GM04503 (cell line): ENCODE measurements around the gene IFT27.
A peak's percentile ranks its signal among the peaks of the same experiment; 100 is the strongest.

Experiments used
- DNase-seq: peaks from one replicate; pipeline ENCODE4 v3.0.0-alpha.2; 2012; ENCODE audit warnings: low read depth

IFT27 gene

GRCh38 chr22:36775964-36776669 is at the start of gene IFT27:
Gene IFT27, minus strand, starts transcription at chr22:36776119. Its CDS starts 412 bp downstream, at chr22:36775707.
- DNase-seq: peak; percentile 100

DNA sequence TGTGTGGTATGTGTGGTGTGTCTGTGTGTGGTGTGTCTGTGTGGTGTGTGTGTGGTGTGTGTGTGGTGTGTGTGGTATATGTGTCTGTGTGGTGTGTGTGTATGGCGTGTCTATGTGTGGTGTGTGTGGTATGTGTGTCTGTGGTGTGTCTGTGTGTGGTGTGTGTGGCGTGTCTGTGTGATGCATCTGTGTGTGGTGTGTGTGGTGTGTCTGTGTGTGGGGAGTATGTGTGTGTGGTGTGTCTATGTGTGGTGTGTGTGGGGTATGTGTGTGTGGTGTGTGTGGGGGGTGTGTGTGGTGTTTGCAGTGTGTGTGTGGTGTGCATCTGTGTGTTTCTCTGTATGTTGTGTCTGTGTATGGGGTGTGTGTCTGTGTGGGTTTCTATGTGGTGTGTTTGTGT is 48.7 kb upstream of the IFT27 start:
- DNase-seq: no peak

- no peak for DNase-seq
These were observed 47.4 kb upstream of the IFT27 start for GRCh38 chr22:36823186-36823839.

DNA sequence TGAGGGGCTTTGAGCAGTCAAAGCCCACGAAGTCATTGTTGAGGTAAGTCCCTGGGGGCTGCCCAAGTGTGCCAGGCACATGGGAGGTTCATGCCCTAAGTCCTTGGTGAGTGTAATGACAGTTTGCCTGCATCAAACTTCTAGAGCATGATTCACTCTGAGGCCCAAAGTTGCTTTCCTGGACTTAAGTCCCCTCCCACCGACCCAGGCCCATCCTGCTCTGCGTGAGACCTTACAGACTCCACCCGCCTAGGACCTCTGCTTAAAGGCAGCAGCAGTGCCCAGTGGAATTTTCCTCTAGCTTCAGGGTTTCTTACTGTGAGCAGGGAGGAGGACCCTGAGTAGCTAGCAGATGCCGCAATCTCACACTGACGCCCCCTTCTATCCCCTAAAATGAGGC is 46.7 kb upstream of the IFT27 start:
- DNase-seq: no peak

DNA sequence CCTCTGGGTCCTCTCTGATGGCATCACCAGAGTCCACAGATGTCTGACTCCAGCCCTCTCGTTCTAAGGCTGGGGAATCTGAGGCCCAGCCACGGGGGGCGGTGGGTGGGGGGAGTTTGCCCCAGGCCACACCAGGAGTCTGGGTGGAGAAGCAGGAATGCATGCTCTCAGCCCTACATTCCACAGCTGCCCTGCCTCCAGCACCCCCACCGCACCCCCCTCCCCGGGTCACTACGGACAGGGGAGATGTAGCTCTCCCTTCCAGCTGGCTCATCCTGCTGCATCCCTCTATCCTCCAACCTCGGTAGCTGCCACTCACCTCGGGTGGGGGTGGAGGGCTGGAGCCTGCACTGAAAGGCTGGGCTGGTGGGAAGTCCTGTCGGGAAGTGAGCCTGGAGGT is 43.2 kb upstream of the IFT27 start:
- DNase-seq: no peak

DNA sequence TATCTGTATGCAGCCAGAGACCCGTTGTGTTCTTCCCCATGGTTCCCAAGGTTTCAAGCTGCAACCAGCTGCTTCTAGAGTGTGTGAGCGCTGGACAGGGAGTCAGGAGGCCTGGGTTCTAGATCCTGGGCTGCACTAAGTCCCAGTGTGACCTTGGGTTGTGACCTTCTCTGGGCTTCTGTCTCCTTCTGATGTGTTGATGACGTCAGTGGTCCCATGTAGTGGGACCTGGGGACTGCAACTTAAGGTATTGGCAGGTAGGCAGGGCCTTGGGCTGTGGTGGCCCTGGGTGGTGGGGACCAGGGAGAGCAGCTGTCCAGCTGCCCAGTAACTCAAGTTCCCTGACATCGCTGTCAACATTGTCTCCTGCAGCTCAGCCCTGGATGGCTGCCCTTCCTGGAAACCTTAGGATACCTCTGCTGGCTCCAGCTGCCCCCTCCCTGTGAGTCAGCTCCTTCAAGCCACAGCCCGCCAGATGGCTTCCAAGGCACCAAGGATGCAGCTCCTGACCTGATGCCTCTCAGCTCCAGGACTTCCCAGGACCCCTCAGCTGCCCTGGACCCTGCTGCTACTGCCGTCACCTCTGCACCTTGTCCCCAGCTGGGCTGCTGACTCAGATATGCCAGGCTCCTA is 42.2 kb upstream of the IFT27 start:
- no peak for DNase-seq

GRCh38 chr22:36817525-36817848 is 41.6 kb upstream of the IFT27 start:
- DNase-seq: no peak

- DNase-seq: no peak
These were observed 41.0 kb upstream of the IFT27 start, which contains the start of gene PVALB for GRCh38 chr22:36816636-36817524. Gene PVALB, minus strand, starts transcription at chr22:36817035. Its CDS starts 30 bp downstream, at chr22:36817005.

DNA sequence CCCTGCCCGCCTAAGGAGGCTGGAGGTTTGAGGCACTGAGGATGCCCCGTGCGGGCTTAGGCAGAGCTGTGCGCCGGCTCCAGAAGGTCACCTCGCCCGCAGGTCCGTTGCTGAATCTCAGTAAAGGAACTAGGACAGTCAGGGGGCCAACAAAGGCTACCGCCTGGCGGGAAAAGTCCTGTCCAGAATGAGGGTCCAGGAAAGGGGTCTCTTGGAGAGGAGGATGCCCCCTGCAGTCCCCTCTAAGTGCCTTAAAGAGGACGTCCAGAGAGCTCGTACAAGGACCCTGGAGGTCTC is 40.4 kb upstream of the IFT27 start:
- DNase-seq: no peak

GRCh38 chr22:36815558-36816338 is 39.8 kb upstream of the IFT27 start:
- DNase-seq: no peak

DNA sequence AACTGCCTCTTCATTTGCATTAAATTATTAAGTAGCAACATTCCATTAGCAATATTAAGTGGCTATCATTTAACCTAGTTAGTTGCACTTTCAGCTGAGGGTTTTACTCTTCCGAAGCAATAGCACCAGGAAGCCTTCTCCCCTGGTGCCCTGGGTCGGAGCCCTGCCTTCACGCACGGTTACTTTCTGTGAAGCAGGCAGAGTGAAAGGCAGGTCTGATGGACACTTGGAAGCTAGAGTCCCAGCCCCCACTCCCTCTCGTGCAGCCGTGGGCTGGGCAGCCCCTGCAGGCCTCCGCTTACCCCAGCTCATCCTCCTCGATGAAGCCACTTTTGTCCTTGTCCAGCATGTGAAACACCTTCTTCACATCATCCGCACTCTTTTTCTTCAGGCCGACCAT is 38.9 kb upstream of the IFT27 start:
- DNase-seq: no peak

DNA sequence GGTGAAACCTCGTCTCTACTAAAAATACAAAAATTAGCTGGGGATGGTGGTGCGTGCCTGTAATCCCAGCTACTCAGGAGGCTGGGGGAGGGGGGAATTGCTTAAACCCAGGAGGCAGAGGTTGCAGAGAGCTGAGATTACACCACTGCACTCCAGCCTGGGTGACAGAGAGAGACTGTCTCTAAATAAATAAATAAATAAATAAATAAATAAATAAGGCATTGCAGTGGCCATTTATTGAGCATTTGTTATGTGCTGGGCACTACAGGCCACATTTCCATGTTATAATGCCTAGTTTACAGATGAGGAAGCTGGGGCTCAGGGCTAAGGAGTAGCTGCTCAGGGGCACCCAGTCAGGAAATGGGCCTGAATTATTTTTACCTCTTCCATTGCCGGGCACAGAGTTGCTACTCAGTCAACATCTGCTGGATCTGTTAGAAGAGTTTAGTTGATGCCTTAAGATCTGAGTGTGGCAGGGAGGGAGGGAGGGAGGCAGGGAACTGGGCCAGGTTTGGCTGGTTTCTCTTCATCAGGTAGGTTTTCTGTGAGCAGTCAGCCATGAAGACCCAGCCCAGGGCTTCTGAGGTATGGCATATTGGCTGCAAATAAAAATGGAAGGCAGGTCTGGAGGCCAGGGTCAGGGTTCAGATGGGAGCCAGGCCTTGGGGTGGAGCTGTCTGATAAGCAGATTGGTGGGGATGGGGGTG is 35.3 kb upstream of the IFT27 start:
- DNase-seq: no peak

DNA sequence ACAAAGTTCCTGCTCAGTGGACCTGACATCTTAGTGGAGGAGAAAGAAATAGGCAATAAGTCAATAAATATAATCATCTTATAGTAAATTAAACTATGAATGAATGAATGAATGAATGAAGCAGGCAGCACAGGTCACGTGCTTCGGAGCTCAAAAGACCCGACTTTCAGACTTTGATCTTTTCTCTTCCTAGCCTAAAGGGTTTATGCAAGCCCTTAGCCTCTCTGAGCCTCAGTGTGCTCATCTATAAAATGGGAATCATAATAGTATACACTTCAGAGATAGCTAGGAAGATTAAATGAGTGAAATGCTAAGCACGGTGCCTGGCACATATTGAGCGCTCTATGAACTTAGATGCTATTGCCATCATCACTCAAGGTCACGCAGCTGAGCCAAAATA is 33.4 kb upstream of the IFT27 start:
- no peak for DNase-seq

DNA sequence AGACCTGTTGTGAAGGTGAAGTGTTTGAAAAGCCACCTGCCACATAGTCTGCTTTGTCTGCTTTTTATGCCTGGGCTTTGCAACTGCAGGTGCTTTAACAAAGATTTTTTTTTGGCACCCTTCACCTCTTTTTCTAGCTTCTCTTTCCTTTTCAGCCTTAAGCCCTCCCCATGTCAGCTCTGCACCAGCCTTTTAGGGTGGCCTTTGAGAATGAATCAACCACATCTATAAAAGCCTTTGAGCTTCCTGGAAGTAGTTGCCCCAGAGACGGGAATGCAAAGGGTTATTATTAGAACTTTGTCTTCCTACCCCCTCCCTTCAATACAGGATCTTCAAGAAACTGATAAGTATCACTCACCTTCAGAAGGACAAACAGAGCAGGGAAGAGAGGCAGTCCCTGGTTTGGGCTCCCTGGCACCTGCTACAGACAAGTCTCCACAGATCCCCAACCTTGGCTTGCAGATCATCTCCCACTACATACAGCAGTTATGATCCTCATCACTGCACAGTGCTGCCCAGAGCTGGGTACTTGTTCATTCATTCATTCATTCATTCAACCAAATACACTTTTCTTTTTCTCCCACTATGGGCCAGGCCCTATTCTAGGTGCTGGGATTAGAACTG is 32.9 kb upstream of the IFT27 start:
- DNase-seq: no peak

- no peak for DNase-seq
These were observed 31.7 kb upstream of the IFT27 start for GRCh38 chr22:36807627-36808026.

- DNase-seq: no peak
These were observed 30.9 kb upstream of the IFT27 start for GRCh38 chr22:36806835-36807234.

GRCh38 chr22:36803358-36803757 is 27.4 kb upstream of the IFT27 start:
- DNase-seq: no peak

DNA sequence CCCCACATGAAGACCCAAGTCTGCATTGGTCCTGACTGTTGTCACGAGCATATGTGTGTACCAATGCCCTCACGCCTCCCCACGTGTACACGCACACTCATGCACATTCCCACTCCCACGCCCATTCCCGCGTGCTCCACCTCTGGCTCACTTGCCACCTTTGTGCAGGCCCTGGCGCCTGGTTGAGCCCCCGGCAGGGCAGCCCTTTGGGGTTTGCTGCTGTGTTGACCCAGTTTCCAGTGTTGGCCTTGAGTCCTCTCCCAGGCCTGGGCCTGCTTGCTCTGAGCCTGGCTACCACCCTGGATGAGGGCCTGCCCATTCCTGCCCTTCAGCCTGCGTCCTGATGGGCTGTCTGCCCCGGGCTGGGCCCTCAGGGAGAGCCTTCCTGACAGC is 22.8 kb upstream of the IFT27 start:
- no peak for DNase-seq

DNA sequence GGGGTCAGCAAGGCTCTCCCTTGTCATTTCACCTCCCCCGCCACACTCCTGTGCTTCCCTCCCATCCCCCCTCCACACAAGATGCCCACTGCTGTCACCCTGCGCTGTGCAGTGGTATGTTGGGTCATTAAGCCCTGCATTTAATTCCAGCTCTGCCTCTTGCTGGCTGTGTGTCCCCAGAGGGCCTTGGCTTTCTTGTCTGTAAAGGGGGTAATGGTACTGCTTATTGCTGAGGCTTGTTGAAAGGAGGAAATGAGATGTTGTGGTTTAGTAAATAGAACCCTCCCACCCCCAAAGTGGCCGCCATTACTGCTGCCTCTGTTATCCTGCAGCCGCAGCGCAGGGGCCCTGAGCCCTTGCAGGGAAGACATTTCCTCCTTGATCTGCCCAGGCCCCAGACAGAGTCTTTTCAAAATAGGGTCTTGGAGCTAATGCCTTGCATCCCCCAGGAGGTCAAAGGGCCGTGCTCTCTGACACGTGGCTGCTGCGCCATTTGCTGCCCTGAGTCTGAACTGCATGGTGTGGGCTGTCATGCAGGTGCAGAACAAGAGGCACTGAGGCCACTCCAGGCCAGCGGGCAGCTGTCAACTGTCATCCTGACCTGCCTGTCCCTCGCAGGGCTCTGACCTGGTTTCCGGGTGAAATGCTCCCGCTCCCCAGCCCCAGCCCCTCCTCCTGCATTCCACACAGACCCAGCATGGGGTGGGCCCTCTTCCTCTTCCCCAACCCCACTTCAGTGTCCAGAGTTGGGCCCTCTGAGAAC is 22.2 kb upstream of the IFT27 start:
- DNase-seq: no peak

DNA sequence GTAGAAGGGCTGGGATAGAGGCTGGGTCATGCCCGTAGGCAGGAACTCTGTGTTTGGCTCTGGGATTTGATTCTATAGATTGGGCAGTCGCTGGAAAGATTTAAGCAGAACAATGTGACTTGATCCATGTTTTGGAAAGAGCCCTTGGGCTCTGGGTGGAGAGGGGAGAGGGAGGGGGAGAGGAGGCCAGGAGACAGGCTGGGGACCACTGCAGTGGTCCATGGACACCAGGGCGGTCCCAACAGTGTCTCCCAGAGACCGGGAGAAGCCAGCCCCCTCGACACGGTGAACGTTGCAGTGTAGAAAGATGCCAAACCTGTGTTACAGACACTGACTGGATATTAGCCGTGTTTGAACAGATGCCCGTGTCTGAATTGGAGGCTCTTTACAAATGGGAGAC is 21.5 kb upstream of the IFT27 start:
- DNase-seq: no peak
